Parathyroid adenoma (tissue), 2 donors: ENCODE data around the gene SLC39A2.
A peak's percentile ranks its signal among the peaks of the same experiment; 100 is the strongest.

ENCODE experiments used
- H2AFZ ChIP-seq: fragments of 300-600 bp; sonication (generic); one replicate; pipeline ENCODE4 v1.7.0; 2017; ENCODE audit warnings: antibody characterized with exemption, mild to moderate bottlenecking
- H3K27ac ChIP-seq: fragments of 300-600 bp; sonication (generic); one replicate; pipeline ENCODE4 v1.7.0; 2017
- H3K27me3 ChIP-seq: fragments of 300-600 bp; sonication (generic); one replicate; pipeline ENCODE4 v1.7.0; 2017; ENCODE audit warnings: low read length; ENCODE audit not compliant: control insufficient read depth, insufficient read depth
- H3K36me3 ChIP-seq: fragments of 300-600 bp; sonication (generic); one replicate; pipeline ENCODE4 v1.7.0; 2017; ENCODE audit warnings: low read length; ENCODE audit not compliant: control insufficient read depth, insufficient read depth
- H3K4me1 ChIP-seq: fragments of 300-600 bp; sonication (generic); one replicate; pipeline ENCODE4 v1.7.0; 2017; ENCODE audit warnings: control low read depth
- H3K4me2 ChIP-seq: fragments of 300-600 bp; sonication (generic); one replicate; pipeline ENCODE4 v1.7.0; 2017; ENCODE audit warnings: low read length
- H3K4me3 ChIP-seq: fragments of 300-600 bp; sonication (generic); one replicate; pipeline ENCODE4 v1.7.0; 2017; ENCODE audit warnings: low read depth, low read length
- H3K79me2 ChIP-seq: fragments of 300-600 bp; sonication (generic); one replicate; pipeline ENCODE4 v1.7.0; 2017; ENCODE audit warnings: control low read depth
- H3K9ac ChIP-seq: fragments of 300-600 bp; sonication (generic); one replicate; pipeline ENCODE4 v1.7.0; 2017; ENCODE audit warnings: mild to moderate bottlenecking
- H3K9me3 ChIP-seq: fragments of 300-600 bp; sonication (generic); one replicate; pipeline ENCODE4 v1.7.0; 2017; ENCODE audit warnings: low read length; ENCODE audit not compliant: control insufficient read depth
- CTCF ChIP-seq: fragments of 300-600 bp; sonication (generic); IDR thresholded peaks from one replicate; pipeline ENCODE4 v1.7.0; 2017; ENCODE audit warnings: antibody characterized with exemption, mild to moderate bottlenecking
- donor health status: primary hyperparathyroidism.

The SLC39A2 gene

DNA sequence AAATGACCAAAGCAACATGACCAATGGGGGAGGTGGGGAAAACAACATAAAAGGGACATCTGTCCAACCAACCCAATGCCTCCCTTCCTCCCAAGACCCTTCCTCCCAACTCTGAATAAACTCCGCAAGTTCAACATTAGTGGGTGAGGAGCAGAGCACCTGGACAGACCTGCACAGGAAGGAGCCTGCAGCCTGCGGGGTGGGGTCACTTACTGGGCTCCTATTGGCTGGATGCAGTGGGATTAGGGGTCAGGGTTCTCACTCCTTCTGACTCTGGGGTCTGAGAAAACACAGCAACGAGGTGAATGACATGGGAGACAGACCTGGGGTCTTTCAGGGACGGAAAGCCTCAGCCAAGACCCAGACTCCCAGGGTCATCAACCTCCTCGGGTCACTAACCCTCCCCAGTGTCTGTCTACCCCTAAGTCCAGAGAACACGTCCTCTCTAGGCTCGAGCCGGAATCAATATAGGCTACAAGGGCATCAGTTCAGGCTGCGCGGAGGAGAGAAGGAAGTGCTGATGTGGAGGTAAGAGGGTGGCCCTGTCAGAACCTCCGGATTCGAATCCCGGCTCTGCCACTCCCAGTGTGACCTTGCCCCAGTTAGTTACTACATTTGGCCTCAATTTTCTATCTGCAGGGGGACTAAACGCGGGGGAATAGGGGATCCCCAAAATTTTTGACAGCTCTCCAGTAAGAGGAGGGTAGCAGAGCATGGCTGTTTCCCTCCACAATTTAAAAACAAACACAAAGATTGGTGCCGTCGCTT is 24.9 kb downstream of the SLC39A2 start:
- H3K4me3 ChIP-seq = peak overlapping the region; percentile 92
- no peaks in the 10 kb centered on the region for H3K27me3 ChIP-seq
- H3K79me2 ChIP-seq = peaks cover 12% of the 10 kb centered on the region
- TF ChIP-seq CTCF = no peak
- peak overlapping the region; percentile 87 for H3K27ac ChIP-seq
- peak overlapping the region; percentile 61 for H3K9ac ChIP-seq
- no peaks in the 10 kb centered on the region for H3K9me3 ChIP-seq
- peaks cover 20% of the 10 kb centered on the region for H3K4me1 ChIP-seq
- H3K4me2 ChIP-seq = peak overlapping the region; percentile 95
- no peaks in the 10 kb centered on the region for H3K36me3 ChIP-seq
- peak overlapping the region; percentile 81 for H2AFZ ChIP-seq

DNA sequence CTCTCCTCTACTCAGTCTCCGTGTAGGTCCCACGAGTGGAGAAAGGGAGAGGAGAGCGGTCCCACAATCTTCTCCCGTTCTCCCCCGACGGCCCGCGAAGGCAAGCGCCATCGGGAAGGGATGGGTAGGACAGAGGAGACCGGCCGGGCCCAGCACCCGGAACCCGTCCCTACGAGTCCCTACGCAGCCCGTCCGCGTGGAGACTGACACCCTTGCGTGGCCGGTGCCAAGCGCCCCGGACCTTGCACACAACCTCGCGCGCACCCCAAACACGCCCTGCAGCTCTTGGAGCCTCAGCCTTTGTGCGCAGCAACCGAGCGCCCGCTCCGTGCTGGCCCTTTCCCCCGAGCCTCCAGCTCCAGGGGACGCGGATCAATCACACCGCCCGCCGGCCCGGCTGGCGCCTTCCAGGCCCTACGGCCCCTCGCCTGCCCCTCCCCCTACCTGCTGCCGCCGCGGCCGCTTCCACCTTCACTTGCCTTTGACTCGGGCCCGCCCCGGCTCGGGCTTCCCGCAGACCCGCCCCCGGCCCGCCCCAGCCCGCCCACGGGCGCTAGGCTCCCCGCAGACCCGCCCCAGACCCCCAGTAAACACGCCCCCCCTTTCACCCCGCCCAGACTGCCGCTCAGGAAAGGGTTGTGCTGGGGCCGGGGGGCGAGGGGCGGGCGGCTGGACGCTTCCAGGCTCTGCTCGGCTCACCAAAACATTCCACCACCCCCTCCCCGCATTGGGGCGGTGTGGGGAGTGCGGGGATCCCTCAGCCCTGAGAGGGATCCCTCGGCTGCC is 25.7 kb downstream of the SLC39A2 start, which contains the start of gene NDRG2:
TSS of gene NDRG2 (minus strand) at position 477 of the 786 bp plus-strand sequence. CDS start 1,746 bp downstream, outside the sequence.
- Histone ChIP-seq H3K36me3 (no peaks in the 10 kb centered on the region), H3K9ac (peak within 1 kb of the TSS; percentile 63), H3K27ac (peak within 1 kb of the TSS; percentile 87), H3K4me1 (peaks cover 20% of the 10 kb centered on the region), H3K9me3 (no peaks in the 10 kb centered on the region), H3K4me2 (peak within 1 kb of the TSS; percentile 99), H2AFZ (peak within 1 kb of the TSS; percentile 81), H3K79me2 (peaks cover 12% of the 10 kb centered on the region), H3K4me3 (peak within 1 kb of the TSS; percentile 92), H3K27me3 (no peaks in the 10 kb centered on the region)
- no peak for TF ChIP-seq CTCF

GRCh38 chr14:21025371-21026273 is 26.5 kb downstream of the SLC39A2 start:
- Histone ChIP-seq H3K4me2 (peak overlapping the region; percentile 99), H3K36me3 (no peaks in the 10 kb centered on the region), H3K27ac (peak overlapping the region; percentile 87), H3K79me2 (peaks cover 12% of the 10 kb centered on the region), H3K9me3 (no peaks in the 10 kb centered on the region), H3K4me1 (peaks cover 20% of the 10 kb centered on the region), H2AFZ (peak overlapping the region; percentile 81), H3K27me3 (no peaks in the 10 kb centered on the region), H3K9ac (peak overlapping the region; percentile 63), H3K4me3 (peak overlapping the region; percentile 72)
- TF ChIP-seq CTCF = no peak

- no peak for TF ChIP-seq CTCF
- peak overlapping the region; percentile 81 for H2AFZ ChIP-seq
- peaks cover 12% of the 10 kb centered on the region for H3K79me2 ChIP-seq
- H3K4me2 ChIP-seq = no peak overlapping the region
- no peak overlapping the region for H3K4me3 ChIP-seq
- no peaks in the 10 kb centered on the region for H3K27me3 ChIP-seq
- no peaks in the 10 kb centered on the region for H3K9me3 ChIP-seq
- H3K9ac ChIP-seq = no peak overlapping the region
- peak overlapping the region; percentile 87 for H3K27ac ChIP-seq
- no peaks in the 10 kb centered on the region for H3K36me3 ChIP-seq
- H3K4me1 ChIP-seq = peaks cover 20% of the 10 kb centered on the region
Measured at GRCh38 chr14:21026274-21026987, 27.3 kb downstream of the SLC39A2 start.
